ENCODE measurements around the gene SMOC1. TPM values are rescaled to one million over a fixed set of nuclear protein-coding genes. Genes with fewer than 3 reads are reported as not detected.

SMOC1 gene
- total and polyA plus RNA-seq, 5 donors from 2014 or later, result not detected

- Histone ChIP-seq H3K27ac (ENCODE audit: insufficient read depth, low read length, poor library complexity, severe bottlenecking) (no peak overlapping the region), H3K4me3 (ENCODE audit: low read depth, low read length) (no peak overlapping the region), H3K36me3 (ENCODE audit: control insufficient read depth, insufficient read depth, low read length) (no peaks in the 10 kb centered on the region), H3K4me1 (ENCODE audit: control insufficient read depth, insufficient read depth, low read length, poor library complexity, severe bottlenecking) (no peaks in the 10 kb centered on the region), H3K9me3 (ENCODE audit: control insufficient read depth in 2 of 2, low read length in 2 of 2) (no peaks in the 10 kb centered on the region), H3K27me3 (ENCODE audit: control insufficient read depth, insufficient read depth, low read length) (no peaks in the 10 kb centered on the region)
- DNase-seq (no peak), ATAC-seq (ENCODE audit: low read depth in 2 of 2) (no peak)
- Mint-ChIP-seq H3K27ac (no peak overlapping the region), H3K4me3 (no peak overlapping the region), H3K27me3 (peaks cover 17% of the 10 kb centered on the region), H3K4me1 (no peaks in the 10 kb centered on the region), H3K9me3 (peaks cover 0 to 2% (median 0%) of the 10 kb centered on the region in 7 donors), H3K36me3 (no peaks in the 10 kb centered on the region)
Measured at GRCh38 chr14:69924201-69924600, 45.0 kb downstream of the SMOC1 start.

GRCh38 chr14:69928111-69928523 is 48.9 kb downstream of the SMOC1 start:
- Histone ChIP-seq H3K9me3 (ENCODE audit: control insufficient read depth in 2 of 2, low read length in 2 of 2) (no peaks in the 10 kb centered on the region), H3K36me3 (ENCODE audit: control insufficient read depth, insufficient read depth, low read length) (no peaks in the 10 kb centered on the region), H3K4me1 (ENCODE audit: control insufficient read depth, insufficient read depth, low read length, poor library complexity, severe bottlenecking) (no peaks in the 10 kb centered on the region), H3K4me3 (ENCODE audit: low read depth, low read length) (no peak overlapping the region), H3K27ac (ENCODE audit: insufficient read depth, low read length, poor library complexity, severe bottlenecking) (no peak overlapping the region), H3K27me3 (ENCODE audit: control insufficient read depth, insufficient read depth, low read length) (no peaks in the 10 kb centered on the region)
- H3K4me1 Mint-ChIP-seq, result no peaks in the 10 kb centered on the region
- H3K27me3 Mint-ChIP-seq, result peaks cover 26% of the 10 kb centered on the region
- no peak overlapping the region for H3K4me3 Mint-ChIP-seq
- no peak overlapping the region for H3K27ac Mint-ChIP-seq
- peaks cover 0 to 2% (median 0%) of the 10 kb centered on the region in 7 donors for H3K9me3 Mint-ChIP-seq
- no peak for ATAC-seq (ENCODE audit: low read depth in 2 of 2)
- DNase-seq, result no peak
- no peaks in the 10 kb centered on the region for H3K36me3 Mint-ChIP-seq

GRCh38 chr14:69930780-69931379 is 51.7 kb downstream of the SMOC1 start:
- Histone ChIP-seq H3K27me3 (ENCODE audit: control insufficient read depth, insufficient read depth, low read length) (peaks cover 5% of the 10 kb centered on the region), H3K4me3 (ENCODE audit: low read depth, low read length) (no peak overlapping the region), H3K9me3 (ENCODE audit: control insufficient read depth in 2 of 2, low read length in 2 of 2) (no peaks in the 10 kb centered on the region), H3K36me3 (ENCODE audit: control insufficient read depth, insufficient read depth, low read length) (no peaks in the 10 kb centered on the region), H3K27ac (ENCODE audit: insufficient read depth, low read length, poor library complexity, severe bottlenecking) (no peak overlapping the region), H3K4me1 (ENCODE audit: control insufficient read depth, insufficient read depth, low read length, poor library complexity, severe bottlenecking) (no peaks in the 10 kb centered on the region)
- no peak overlapping the region for H3K4me3 Mint-ChIP-seq
- H3K4me1 Mint-ChIP-seq, result no peaks in the 10 kb centered on the region
- no peaks in the 10 kb centered on the region for H3K36me3 Mint-ChIP-seq
- no peak for DNase-seq
- H3K27me3 Mint-ChIP-seq, result peaks cover 46% of the 10 kb centered on the region
- no peak for ATAC-seq (ENCODE audit: low read depth in 2 of 2)
- H3K27ac Mint-ChIP-seq, result no peak overlapping the region
- peaks cover 0 to 2% (median 0%) of the 10 kb centered on the region in 7 donors for H3K9me3 Mint-ChIP-seq

GRCh38 chr14:69931960-69932359 is 52.7 kb downstream of the SMOC1 start:
- no peak overlapping the region for H3K27ac ChIP-seq (ENCODE audit: insufficient read depth, low read length, poor library complexity, severe bottlenecking)
- Mint-ChIP-seq H3K27me3 (peaks cover 45% of the 10 kb centered on the region), H3K4me3 (no peak overlapping the region), H3K27ac (no peak overlapping the region), H3K36me3 (no peaks in the 10 kb centered on the region), H3K9me3 (peaks cover 0 to 2% (median 0%) of the 10 kb centered on the region in 7 donors), H3K4me1 (no peaks in the 10 kb centered on the region)
- DNase-seq (no peak), ATAC-seq (ENCODE audit: low read depth in 2 of 2) (no peak)
- no peak overlapping the region for H3K4me3 ChIP-seq (ENCODE audit: low read depth, low read length)
- no peaks in the 10 kb centered on the region for H3K9me3 ChIP-seq (ENCODE audit: control insufficient read depth in 2 of 2, low read length in 2 of 2)
- peaks cover 10% of the 10 kb centered on the region for H3K27me3 ChIP-seq (ENCODE audit: control insufficient read depth, insufficient read depth, low read length)
- no peaks in the 10 kb centered on the region for H3K36me3 ChIP-seq (ENCODE audit: control insufficient read depth, insufficient read depth, low read length)
- no peaks in the 10 kb centered on the region for H3K4me1 ChIP-seq (ENCODE audit: control insufficient read depth, insufficient read depth, low read length, poor library complexity, severe bottlenecking)

- H3K27me3 ChIP-seq (ENCODE audit: control insufficient read depth, insufficient read depth, low read length), result peaks cover 10% of the 10 kb centered on the region
- H3K4me3 ChIP-seq (ENCODE audit: low read depth, low read length), result no peak overlapping the region
- H3K36me3 ChIP-seq (ENCODE audit: control insufficient read depth, insufficient read depth, low read length), result no peaks in the 10 kb centered on the region
- H3K4me1 ChIP-seq (ENCODE audit: control insufficient read depth, insufficient read depth, low read length, poor library complexity, severe bottlenecking), result no peaks in the 10 kb centered on the region
- Mint-ChIP-seq H3K4me1 (no peaks in the 10 kb centered on the region), H3K4me3 (no peak overlapping the region), H3K36me3 (no peaks in the 10 kb centered on the region), H3K27ac (no peak overlapping the region), H3K9me3 (peaks cover 0 to 2% (median 0%) of the 10 kb centered on the region in 7 donors), H3K27me3 (peaks cover 41% of the 10 kb centered on the region)
- no peaks in the 10 kb centered on the region for H3K9me3 ChIP-seq (ENCODE audit: control insufficient read depth in 2 of 2, low read length in 2 of 2)
- no peak overlapping the region for H3K27ac ChIP-seq (ENCODE audit: insufficient read depth, low read length, poor library complexity, severe bottlenecking)
- no peak for ATAC-seq (ENCODE audit: low read depth in 2 of 2)
- DNase-seq, result no peak
Measured at GRCh38 chr14:69932391-69932790, 53.2 kb downstream of the SMOC1 start.

GRCh38 chr14:69933623-69934275 is 54.5 kb downstream of the SMOC1 start:
- Histone ChIP-seq H3K4me3 (ENCODE audit: low read depth, low read length) (no peak overlapping the region), H3K27me3 (ENCODE audit: control insufficient read depth, insufficient read depth, low read length) (peaks cover 10% of the 10 kb centered on the region), H3K4me1 (ENCODE audit: control insufficient read depth, insufficient read depth, low read length, poor library complexity, severe bottlenecking) (no peaks in the 10 kb centered on the region), H3K9me3 (ENCODE audit: control insufficient read depth in 2 of 2, low read length in 2 of 2) (no peaks in the 10 kb centered on the region), H3K27ac (ENCODE audit: insufficient read depth, low read length, poor library complexity, severe bottlenecking) (no peak overlapping the region), H3K36me3 (ENCODE audit: control insufficient read depth, insufficient read depth, low read length) (no peaks in the 10 kb centered on the region)
- Mint-ChIP-seq H3K9me3 (no peaks in the 10 kb centered on the region), H3K27me3 (peaks cover 39% of the 10 kb centered on the region), H3K4me3 (no peak overlapping the region), H3K4me1 (no peaks in the 10 kb centered on the region), H3K36me3 (no peaks in the 10 kb centered on the region), H3K27ac (no peak overlapping the region)
- ATAC-seq (ENCODE audit: low read depth in 2 of 2), result no peak
- no peak for DNase-seq

- peaks cover 43% of the 10 kb centered on the region for H3K27me3 Mint-ChIP-seq
- no peak for ATAC-seq (ENCODE audit: low read depth in 2 of 2)
Measured at GRCh38 chr14:69937367-69938081, 58.3 kb downstream of the SMOC1 start.

More at GRCh38 chr14:69937367-69938081, 58.3 kb downstream of the SMOC1 start:
- H3K27ac ChIP-seq (ENCODE audit: insufficient read depth, low read length, poor library complexity, severe bottlenecking), result no peak overlapping the region
- no peak overlapping the region for H3K4me3 ChIP-seq (ENCODE audit: low read depth, low read length)
- no peak for DNase-seq
- H3K4me1 Mint-ChIP-seq, result no peaks in the 10 kb centered on the region
- H3K9me3 Mint-ChIP-seq, result no peaks in the 10 kb centered on the region
- H3K27me3 ChIP-seq (ENCODE audit: control insufficient read depth, insufficient read depth, low read length), result peaks cover 10% of the 10 kb centered on the region
- H3K36me3 ChIP-seq (ENCODE audit: control insufficient read depth, insufficient read depth, low read length), result no peaks in the 10 kb centered on the region
- H3K4me1 ChIP-seq (ENCODE audit: control insufficient read depth, insufficient read depth, low read length, poor library complexity, severe bottlenecking), result no peaks in the 10 kb centered on the region
- no peaks in the 10 kb centered on the region for H3K36me3 Mint-ChIP-seq
- no peak overlapping the region for H3K27ac Mint-ChIP-seq
- H3K4me3 Mint-ChIP-seq, result no peak overlapping the region
- no peaks in the 10 kb centered on the region for H3K9me3 ChIP-seq (ENCODE audit: control insufficient read depth in 2 of 2, low read length in 2 of 2)
